Adrenal gland (tissue), 5 donors: ENCODE data around the gene KANSL1L.

Source experiments
- CTCF ChIP-seq, 6 experiments: fragments of 450-650 bp in 4 of 6; fragments of 200-600 bp in 2 of 6; sonication (generic) in 1 of 6; IDR thresholded peaks; 1 replicate in 5 of 6; 2 replicates in 1 of 6; pipeline versions ENCODE4 v1.5.1 to v1.8.0; 2016 to 2021; ENCODE audit warnings: antibody characterized with exemption in 6 of 6, mild to moderate bottlenecking in 2 of 6, moderate library complexity in 1 of 6
- POLR2A ChIP-seq, 2 donors: fragments of 450-650 bp; IDR thresholded peaks; one replicate each; pipeline ENCODE4 v1.6.1; 2017; ENCODE audit warnings: antibody characterized with exemption in 2 of 2, mild to moderate bottlenecking in 2 of 2, moderate library complexity in 1 of 2
- donor health status: DM: no; HTN: no; CAD: no.

- no peak for TF ChIP-seq CTCF (IDR thresholded peaks at IDR 0.05)
- no peak for TF ChIP-seq POLR2A (IDR thresholded peaks at IDR 0.05)
These were observed 183.2 kb downstream of the KANSL1L start for GRCh38 chr2:209988010-209988409.
